Spinal cord (tissue), 10 donors: ENCODE data around the gene LRRC8E. TPM values are rescaled to one million over a fixed set of nuclear protein-coding genes. Genes with fewer than 3 reads are reported as not detected.

Source experiments
- DNase-seq, 6 donors: peaks; one replicate each; pipeline versions ENCODE4 v3.0.0 to v3.0.0-alpha.2; 2013 to 2015; ENCODE audit warnings: low spot score in 6 of 6, low read depth in 4 of 6
- H3K27ac ChIP-seq: one replicate; pipeline ENCODE4 v1.5.1; 2013; ENCODE audit warnings: low read depth, low read length, control low read depth
- H3K27me3 ChIP-seq: one replicate; pipeline ENCODE4 v1.6.1; 2013; ENCODE audit warnings: low read length; ENCODE audit not compliant: control insufficient read depth, insufficient read depth
- H3K36me3 ChIP-seq: one replicate; pipeline ENCODE4 v1.6.1; 2013; ENCODE audit warnings: low read length; ENCODE audit not compliant: control insufficient read depth, insufficient read depth
- H3K4me1 ChIP-seq: one replicate; pipeline ENCODE4 v1.6.1; 2013; ENCODE audit warnings: low read length; ENCODE audit not compliant: control insufficient read depth, insufficient read depth
- H3K4me3 ChIP-seq: one replicate; pipeline ENCODE4 v1.5.1; 2013; ENCODE audit warnings: low read depth, low read length, control low read depth
- H3K9me3 ChIP-seq: one replicate; pipeline ENCODE4 v1.6.1; 2013; ENCODE audit warnings: low read length; ENCODE audit not compliant: control insufficient read depth, insufficient read depth
- WGBS: methylation state at CpG from one replicate; pipeline ENCODE4 v1.1.5; 2013; ENCODE audit warnings: missing lambda C conversion rate; ENCODE audit not compliant: insufficient coverage; 5-methylcytosine and 5-hydroxymethylcytosine counted together
- polyA plus RNA-seq, 2 donors: library from polyadenylated mRNA; unstranded; fragments of 120-200 nt; gene quantifications; one replicate each; pipeline ENCODE4 v1.2.1, GENCODE V29; 2013; ENCODE audit not compliant: insufficient read length in 2 of 2
- total RNA-seq, 2 donors: library from RNA; depleted of rRNA in 1 of 2; stranded (reverse); fragments of 120-200 nt in 1 of 2; fragments of >200 nt in 1 of 2; gene quantifications; one replicate each; pipeline versions ENCODE4 v1.2.3 to v1.2.4, GENCODE V29; 2013 to 2014
- donor health status: healthy.

LRRC8E gene
- total and polyA plus RNA-seq, 4 donors: 0.40 to 0.77 (median 0.66) TPM; not detected in 1

DNA sequence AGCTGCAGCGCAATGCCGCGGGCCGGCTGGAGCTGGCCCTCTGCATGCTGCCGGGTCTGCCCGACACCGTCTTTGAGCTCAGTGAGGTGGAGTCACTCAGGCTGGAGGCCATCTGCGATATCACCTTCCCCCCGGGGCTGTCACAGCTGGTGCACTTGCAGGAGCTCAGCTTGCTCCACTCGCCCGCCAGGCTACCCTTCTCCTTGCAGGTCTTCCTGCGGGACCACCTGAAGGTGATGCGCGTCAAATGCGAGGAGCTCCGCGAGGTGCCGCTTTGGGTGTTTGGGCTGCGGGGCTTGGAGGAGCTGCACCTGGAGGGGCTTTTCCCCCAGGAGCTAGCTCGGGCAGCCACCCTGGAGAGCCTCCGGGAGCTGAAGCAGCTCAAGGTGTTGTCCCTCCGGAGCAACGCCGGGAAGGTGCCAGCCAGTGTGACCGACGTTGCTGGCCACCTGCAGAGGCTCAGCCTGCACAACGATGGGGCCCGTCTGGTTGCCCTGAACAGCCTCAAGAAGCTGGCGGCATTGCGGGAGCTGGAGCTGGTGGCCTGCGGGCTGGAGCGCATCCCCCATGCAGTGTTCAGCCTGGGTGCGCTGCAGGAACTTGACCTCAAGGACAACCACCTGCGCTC, 11.6 kb downstream of the LRRC8E start:
- Histone ChIP-seq H3K9me3 (no peaks in the 10 kb centered on the region), H3K4me3 (no peak overlapping the region), H3K36me3 (no peaks in the 10 kb centered on the region), H3K4me1 (peaks cover 17% of the 10 kb centered on the region), H3K27me3 (peaks cover 4% of the 10 kb centered on the region), H3K27ac (no peak overlapping the region)
- DNase-seq: no peak
- 89% methylated on average over 34 of the region's 34 CpGs for WGBS

DNA sequence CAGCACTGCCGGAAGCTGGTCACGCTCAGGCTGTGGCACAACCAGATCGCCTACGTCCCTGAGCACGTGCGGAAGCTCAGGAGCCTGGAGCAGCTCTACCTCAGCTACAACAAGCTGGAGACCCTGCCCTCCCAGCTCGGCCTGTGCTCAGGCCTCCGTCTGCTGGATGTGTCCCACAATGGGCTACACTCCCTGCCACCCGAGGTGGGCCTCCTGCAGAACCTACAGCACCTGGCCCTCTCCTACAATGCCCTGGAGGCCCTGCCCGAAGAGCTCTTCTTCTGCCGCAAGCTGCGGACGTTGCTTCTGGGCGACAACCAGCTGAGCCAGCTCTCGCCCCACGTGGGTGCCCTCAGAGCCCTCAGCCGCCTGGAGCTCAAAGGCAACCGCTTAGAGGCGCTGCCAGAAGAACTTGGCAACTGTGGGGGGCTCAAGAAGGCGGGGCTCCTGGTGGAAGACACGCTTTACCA, 12.1 kb downstream of the LRRC8E start:
- Histone ChIP-seq H3K27ac (no peak overlapping the region), H3K4me1 (peaks cover 23% of the 10 kb centered on the region), H3K4me3 (no peak overlapping the region), H3K27me3 (peaks cover under 1% of the 10 kb centered on the region), H3K36me3 (peaks cover 4% of the 10 kb centered on the region), H3K9me3 (no peaks in the 10 kb centered on the region)
- 63% methylated on average over 19 of the region's 21 CpGs for WGBS
- DNase-seq: no peak

DNA sequence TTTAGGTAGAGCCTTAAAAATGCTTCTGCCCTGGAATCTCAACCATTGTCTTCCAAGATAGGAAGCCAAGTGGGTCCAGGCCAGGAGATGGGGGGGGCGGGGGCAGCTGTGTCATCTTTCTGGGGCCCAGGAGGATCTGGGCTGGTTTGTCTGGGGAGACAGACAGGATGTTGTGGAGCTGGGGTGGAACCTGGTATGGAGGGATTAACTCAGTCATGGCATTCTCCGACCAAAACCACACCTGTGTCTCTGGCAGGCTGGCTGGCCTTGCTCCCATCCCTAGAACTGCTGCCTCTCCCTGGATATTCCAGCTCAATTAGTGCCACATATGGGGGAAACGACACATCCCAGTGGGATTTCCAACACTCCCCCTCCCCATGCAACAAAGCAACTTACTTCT, 12.6 kb downstream of the LRRC8E start:
- DNase-seq: no peak
- Histone ChIP-seq H3K4me1 (peaks cover 27% of the 10 kb centered on the region), H3K27me3 (no peaks in the 10 kb centered on the region), H3K9me3 (no peaks in the 10 kb centered on the region), H3K36me3 (peaks cover 9% of the 10 kb centered on the region), H3K27ac (no peak overlapping the region), H3K4me3 (no peak overlapping the region)
- WGBS: 82% methylated on average over 2 of the region's 3 CpGs

DNA sequence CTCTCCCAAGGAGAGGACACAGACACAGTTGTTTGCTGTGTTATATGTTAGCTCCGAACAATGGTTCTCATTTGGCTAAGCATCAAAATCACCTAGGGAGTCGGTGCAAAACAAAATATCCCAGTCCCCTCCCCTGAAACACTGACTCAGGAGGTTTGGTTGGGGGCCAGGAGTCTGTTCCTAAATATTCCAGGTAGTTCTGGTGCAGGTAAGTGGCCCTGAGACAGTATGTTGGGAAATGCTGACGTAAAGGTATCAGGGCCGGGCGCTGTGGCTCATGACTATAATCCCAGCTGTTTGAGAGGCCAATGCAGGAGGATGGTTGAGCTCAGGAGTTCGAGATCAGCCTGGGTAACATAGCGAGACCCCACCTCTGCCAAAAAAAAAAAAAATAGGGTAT, 13.0 kb downstream of the LRRC8E start:
- Histone ChIP-seq H3K4me3 (no peak overlapping the region), H3K4me1 (peaks cover 31% of the 10 kb centered on the region), H3K36me3 (peaks cover 13% of the 10 kb centered on the region), H3K9me3 (no peaks in the 10 kb centered on the region), H3K27ac (no peak overlapping the region), H3K27me3 (no peaks in the 10 kb centered on the region)
- no peak for DNase-seq
- 100% methylated on average over 3 of the region's 7 CpGs for WGBS

DNA sequence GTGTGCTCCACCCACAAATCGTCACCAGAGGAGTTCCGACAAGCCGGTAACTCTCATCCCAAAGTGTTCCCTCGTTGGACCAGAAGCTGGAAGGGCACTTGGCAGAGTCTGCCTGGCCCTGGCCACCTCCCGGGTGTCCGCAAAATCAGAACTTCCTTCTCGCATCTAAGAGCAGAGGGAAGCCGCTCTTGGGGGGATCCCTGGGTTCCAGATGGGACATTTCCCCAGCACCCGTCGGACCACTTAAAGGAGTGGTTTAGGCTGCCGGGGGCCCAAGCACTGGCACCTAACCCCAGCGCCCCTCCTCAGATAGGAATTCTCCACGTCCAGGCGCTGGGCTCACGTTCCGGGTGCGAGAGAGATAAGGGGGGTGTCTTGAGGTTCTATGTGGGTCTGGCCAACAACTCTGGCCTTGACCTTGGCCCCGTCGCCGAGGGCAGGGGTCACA, 14.5 kb downstream of the LRRC8E start:
- 28% methylated on average over 20 of the region's 20 CpGs for WGBS
- peaks cover 27% of the 10 kb centered on the region for H3K36me3 ChIP-seq
- H3K9me3 ChIP-seq: no peaks in the 10 kb centered on the region
- H3K4me3 ChIP-seq: peak overlapping the region; percentile 78
- H3K27me3 ChIP-seq: no peaks in the 10 kb centered on the region
- DNase-seq: no peak
- H3K27ac ChIP-seq: peak overlapping the region; percentile 86
- peaks cover 39% of the 10 kb centered on the region for H3K4me1 ChIP-seq

DNA sequence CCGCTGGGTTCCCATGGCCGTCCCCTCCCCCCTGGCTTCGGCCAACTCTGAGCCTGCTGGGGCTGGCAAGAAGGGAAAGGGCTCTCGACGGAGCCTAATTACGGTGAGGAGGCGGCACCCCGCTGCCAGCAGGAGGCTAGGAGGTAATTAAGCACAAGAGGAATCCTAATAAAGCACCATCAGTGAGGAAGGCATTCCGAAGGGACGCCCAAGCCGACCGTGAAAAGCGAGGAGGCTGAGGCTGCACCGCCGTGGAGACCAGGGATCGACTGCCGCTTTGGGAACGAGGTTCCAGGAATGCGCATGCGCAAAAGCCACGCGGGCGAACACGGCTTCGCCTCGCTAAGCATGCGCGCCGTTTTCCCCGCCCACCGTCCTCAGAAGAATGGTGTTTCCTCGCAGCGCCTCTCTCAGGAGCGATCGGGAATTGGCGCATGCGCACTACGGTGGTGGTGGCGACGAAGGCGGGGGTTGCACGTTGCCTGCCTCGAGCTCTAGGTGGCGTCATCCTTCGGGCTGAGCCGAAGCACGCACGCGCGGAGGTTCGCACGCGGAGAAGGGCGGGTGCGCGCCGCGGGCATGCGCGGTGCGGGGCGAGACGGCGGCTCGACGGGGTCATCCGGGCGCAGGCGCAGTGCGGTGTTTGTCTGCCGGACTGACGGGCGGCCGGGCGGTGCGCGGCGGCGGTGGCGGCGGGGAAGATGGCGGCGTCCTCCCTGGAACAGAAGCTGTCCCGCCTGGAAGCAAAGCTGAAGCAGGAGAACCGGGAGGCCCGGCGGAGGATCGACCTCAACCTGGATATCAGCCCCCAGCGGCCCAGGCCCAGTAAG, 15.1 kb downstream of the LRRC8E start, which contains the start of gene MAP2K7:
Gene MAP2K7, plus strand, starts transcription at position 634 of the 830 bp plus-strand sequence. Its CDS starts 68 bp downstream, at position 702.
- Histone ChIP-seq H3K36me3 (peaks cover 33% of the 10 kb centered on the region), H3K4me3 (peak within 1 kb of the TSS; percentile 78), H3K4me1 (peaks cover 39% of the 10 kb centered on the region), H3K9me3 (no peaks in the 10 kb centered on the region), H3K27ac (peak within 1 kb of the TSS; percentile 86), H3K27me3 (no peaks in the 10 kb centered on the region)
- under 1% methylated on average over 88 of the region's 89 CpGs for WGBS
- peak; percentile 98 to 100 (median 100) for DNase-seq

DNA sequence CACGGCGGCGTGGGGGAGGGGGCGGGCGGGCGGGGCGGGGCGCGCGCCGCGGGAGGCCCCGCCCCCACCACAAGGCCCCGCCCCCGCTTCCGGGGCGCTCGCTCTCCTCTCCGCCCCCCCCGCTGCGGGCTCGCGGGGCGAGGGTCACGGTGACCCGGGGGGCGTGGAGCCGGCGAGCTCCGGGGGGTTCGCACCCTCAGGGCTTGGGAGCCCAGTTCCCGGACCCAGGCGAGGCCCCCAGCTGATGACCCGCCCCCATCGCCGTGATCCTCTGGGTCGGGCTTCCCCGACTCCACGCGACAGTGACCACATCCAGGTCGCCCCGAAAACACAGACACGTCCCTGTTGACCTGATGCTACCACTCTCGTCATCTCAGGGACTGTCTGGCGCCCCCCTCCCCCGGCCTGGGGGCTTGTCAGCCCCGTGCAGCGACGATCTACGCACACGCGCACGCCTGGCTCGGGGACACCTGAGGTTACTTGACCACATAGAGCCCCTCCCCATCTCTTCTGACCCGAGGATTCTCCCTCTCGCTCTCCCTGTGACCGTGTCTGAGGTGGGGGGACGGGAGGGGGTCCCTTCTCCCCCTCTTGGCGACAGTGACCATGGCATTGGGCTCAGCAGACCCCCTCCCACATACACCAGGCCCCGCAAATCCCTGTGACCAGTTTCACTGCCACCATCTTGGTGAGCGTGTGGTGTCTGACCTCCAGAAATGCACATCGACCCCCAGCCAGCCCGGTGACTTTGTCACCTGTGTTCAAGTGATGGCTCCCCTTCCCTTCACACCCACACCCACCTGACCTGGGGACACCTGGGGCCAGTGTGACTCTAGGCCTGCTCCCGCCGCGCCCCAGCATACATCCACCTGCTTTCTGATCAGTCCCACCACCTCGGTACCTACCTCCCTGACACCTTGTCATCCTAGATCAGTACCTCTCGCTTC, 16.0 kb downstream of the LRRC8E start:
- Histone ChIP-seq H3K4me3 (peak overlapping the region; percentile 71), H3K4me1 (peaks cover 39% of the 10 kb centered on the region), H3K27ac (peak overlapping the region; percentile 75), H3K9me3 (no peaks in the 10 kb centered on the region), H3K36me3 (peaks cover 42% of the 10 kb centered on the region), H3K27me3 (no peaks in the 10 kb centered on the region)
- WGBS: 17% methylated on average over 43 of the region's 68 CpGs
- peak in 1 of 6 donors; percentile 34 for DNase-seq

DNA sequence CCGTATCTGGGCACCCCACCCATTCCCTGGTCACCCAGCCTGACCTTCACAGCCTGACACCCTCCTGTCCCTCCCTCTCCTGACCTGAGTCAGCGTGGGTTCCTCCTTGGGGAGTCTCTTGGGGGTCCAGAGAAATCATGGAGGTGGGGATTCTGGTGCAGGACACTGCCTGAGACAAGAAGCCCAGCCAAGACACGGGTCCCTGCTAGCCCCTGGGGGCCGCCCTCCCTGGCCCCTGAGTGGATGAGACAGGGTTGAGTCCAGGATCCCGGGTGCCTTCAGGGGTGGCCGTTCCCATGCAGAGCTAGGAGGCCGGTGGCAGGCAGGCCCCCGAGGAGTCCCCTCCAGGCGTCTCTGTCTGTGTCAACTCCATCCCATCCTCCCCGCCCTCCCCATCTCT, 17.0 kb downstream of the LRRC8E start:
- Histone ChIP-seq H3K9me3 (no peaks in the 10 kb centered on the region), H3K36me3 (peaks cover 51% of the 10 kb centered on the region), H3K4me1 (peaks cover 39% of the 10 kb centered on the region), H3K27ac (no peak overlapping the region), H3K27me3 (no peaks in the 10 kb centered on the region), H3K4me3 (peak overlapping the region; percentile 71)
- no peak for DNase-seq
- 92% methylated on average over 3 of the region's 10 CpGs for WGBS

DNA sequence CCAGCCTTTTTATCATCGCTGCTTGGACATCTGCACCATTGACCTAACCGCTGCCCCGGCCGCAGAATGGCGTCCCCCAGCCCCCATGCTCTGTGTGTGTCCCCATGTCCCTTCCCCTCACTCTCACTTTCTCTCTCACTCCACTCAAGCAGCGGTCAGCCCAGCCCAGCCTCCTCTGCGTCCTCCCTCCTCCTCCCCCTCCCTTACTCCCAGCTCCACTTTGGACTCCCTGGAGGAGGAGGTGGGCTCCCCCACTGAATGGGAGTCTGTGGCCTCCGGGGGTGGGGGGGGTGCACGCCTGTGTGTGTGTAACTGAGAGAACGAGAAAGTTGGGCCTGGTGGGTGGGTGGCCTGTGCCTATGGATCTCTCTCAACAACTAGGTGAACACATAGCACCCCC, 17.5 kb downstream of the LRRC8E start:
- WGBS: 96% methylated on average over 5 of the region's 10 CpGs
- no peak overlapping the region for H3K27ac ChIP-seq
- peaks cover 39% of the 10 kb centered on the region for H3K4me1 ChIP-seq

More for the DNA sequence above, 17.5 kb downstream of the LRRC8E start:
- no peaks in the 10 kb centered on the region for H3K9me3 ChIP-seq
- peaks cover 57% of the 10 kb centered on the region for H3K36me3 ChIP-seq
- no peaks in the 10 kb centered on the region for H3K27me3 ChIP-seq
- DNase-seq: no peak
- H3K4me3 ChIP-seq: no peak overlapping the region
